Measurements from ENCODE around the gene DNAJC7.

Gene DNAJC7

GRCh38 chr17:41967921-41968578 lies 49.2 kb downstream of the DNAJC7 start:
- no peak for TF ChIP-seq SUZ12 (IDR thresholded peaks at IDR 0.05; ENCODE audit: extremely low read depth, insufficient read depth, insufficient read length)
- TF ChIP-seq ZNF274 (IDR thresholded peaks at IDR 0.05; ENCODE audit: low read depth, low read length) = no peak
- TF ChIP-seq YY1 (IDR thresholded peaks at IDR 0.05; ENCODE audit: insufficient read depth, insufficient read length) = no peak
- DNase-seq (ENCODE audit: low read depth, low spot score) = no peak
- Histone ChIP-seq H3K4me3 (ENCODE audit: insufficient read length, low read depth) (peak overlapping the region; percentile 87), H3K4me1 (ENCODE audit: insufficient read depth, insufficient read length) (peaks cover 7% of the 10 kb centered on the region), H3K9me3 (ENCODE audit: insufficient read depth, low read length) (no peaks in the 10 kb centered on the region), H3K9ac (ENCODE audit: insufficient read length, low read depth) (peak overlapping the region; percentile 88), H3K27me3 (ENCODE audit: insufficient read depth, insufficient read length) (peaks cover 3% of the 10 kb centered on the region), H3K36me3 (ENCODE audit: insufficient read depth, insufficient read length, low read length) (peaks cover 41% of the 10 kb centered on the region)

DNA sequence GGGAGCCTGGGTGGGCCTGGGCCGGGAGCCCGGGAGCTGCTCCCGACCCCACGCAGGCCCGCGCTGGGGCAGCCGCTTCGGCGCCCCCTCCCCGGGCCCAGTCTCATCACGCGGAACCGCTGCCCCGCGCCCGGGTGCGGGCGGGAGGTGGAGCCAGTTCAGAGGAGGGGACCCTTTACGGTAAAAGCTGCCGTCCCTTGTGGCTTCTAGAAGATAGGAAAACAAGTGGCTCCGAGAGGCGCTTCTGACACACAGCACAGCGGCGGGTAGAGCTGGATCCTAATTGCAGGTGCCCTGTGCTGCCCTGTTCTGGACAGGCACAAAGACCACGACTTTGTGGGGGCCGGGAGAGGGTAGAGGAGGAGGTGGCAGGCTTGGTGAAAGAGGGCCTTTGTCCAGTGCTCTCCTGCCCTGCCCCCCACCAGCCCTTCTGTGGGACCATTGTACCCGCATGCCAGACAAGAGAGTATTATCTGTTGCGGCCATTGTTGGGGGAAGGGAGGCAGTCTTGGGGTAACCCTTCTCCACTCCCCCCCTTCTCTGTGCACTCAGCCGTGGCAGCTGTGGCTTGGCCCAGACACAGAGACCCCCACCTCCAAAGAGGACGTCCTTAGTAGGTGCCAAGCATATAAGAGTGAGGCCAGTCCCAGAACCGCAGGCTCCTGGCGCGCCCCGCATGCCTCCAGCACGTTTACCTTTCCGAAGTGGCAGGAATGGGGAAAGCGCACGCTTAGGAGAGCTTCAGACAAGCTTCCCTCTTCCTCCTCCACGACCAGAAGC lies 49.9 kb downstream of the DNAJC7 start:
- Histone ChIP-seq H3K27me3 (ENCODE audit: insufficient read depth, insufficient read length) (peaks cover 3% of the 10 kb centered on the region), H3K4me1 (ENCODE audit: insufficient read depth, insufficient read length) (peaks cover 7% of the 10 kb centered on the region), H3K9me3 (ENCODE audit: insufficient read depth, low read length) (no peaks in the 10 kb centered on the region), H3K9ac (ENCODE audit: insufficient read length, low read depth) (peak overlapping the region; percentile 88), H3K36me3 (ENCODE audit: insufficient read depth, insufficient read length, low read length) (peaks cover 34% of the 10 kb centered on the region), H3K4me3 (ENCODE audit: insufficient read length, low read depth) (peak overlapping the region; percentile 87)
- no peak for TF ChIP-seq YY1 (IDR thresholded peaks at IDR 0.05; ENCODE audit: insufficient read depth, insufficient read length)
- TF ChIP-seq SUZ12 (IDR thresholded peaks at IDR 0.05; ENCODE audit: extremely low read depth, insufficient read depth, insufficient read length) = no peak
- TF ChIP-seq ZNF274 (IDR thresholded peaks at IDR 0.05; ENCODE audit: low read depth, low read length) = no peak
- no peak for DNase-seq (ENCODE audit: low read depth, low spot score)

DNA sequence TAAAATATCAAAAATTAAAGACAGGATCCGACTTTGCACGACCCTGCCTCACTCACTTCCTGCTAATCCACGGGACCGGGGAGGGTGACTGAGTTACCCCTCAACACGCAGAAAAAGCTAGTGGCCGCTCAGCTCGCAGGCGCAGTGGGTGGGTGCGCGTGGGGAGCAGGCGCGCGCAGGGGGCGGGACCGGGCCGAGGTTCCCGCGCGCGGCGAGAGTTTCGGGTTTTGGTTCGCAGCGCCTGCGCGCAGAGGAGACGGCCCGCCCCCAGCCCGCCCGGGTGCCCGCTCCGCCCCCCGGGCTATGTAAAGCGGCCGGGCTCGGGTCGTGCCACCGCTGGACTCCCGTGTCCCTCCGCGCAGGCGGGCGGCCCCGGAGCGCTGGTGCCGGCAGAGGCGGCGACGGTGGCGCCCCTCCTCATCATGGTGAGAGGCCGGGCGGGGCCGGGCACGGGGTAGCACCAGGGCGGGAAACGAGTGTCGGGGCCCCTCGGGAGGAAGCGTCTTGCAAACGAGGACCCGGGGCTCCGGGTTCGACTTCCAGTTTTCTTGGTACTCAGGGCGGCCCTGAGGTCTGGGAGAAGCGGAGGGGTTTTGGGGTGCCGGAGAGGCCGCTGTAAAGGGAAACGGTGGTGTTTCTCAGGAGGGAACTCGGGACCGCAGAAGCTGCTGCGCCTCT lies 50.6 kb downstream of the DNAJC7 start, which contains the start of gene CNP:
Gene CNP (plus strand): TSS at position 333 of the 678 bp plus-strand sequence. CDS start 90 bp downstream, at position 423.
- Histone ChIP-seq H3K36me3 (ENCODE audit: insufficient read depth, insufficient read length, low read length) (peaks cover 27% of the 10 kb centered on the region), H3K9me3 (ENCODE audit: insufficient read depth, low read length) (no peaks in the 10 kb centered on the region), H3K4me3 (ENCODE audit: insufficient read length, low read depth) (peak within 1 kb of the TSS; percentile 87), H3K4me1 (ENCODE audit: insufficient read depth, insufficient read length) (peaks cover 7% of the 10 kb centered on the region), H3K9ac (ENCODE audit: insufficient read length, low read depth) (peak within 1 kb of the TSS; percentile 96), H3K27me3 (ENCODE audit: insufficient read depth, insufficient read length) (peaks cover 3% of the 10 kb centered on the region)
- no peak for DNase-seq (ENCODE audit: low read depth, low spot score)
- no peak for TF ChIP-seq YY1 (IDR thresholded peaks at IDR 0.05; ENCODE audit: insufficient read depth, insufficient read length)
- no peak for TF ChIP-seq ZNF274 (IDR thresholded peaks at IDR 0.05; ENCODE audit: low read depth, low read length)
- TF ChIP-seq SUZ12 (IDR thresholded peaks at IDR 0.05; ENCODE audit: extremely low read depth, insufficient read depth, insufficient read length) = no peak

DNA sequence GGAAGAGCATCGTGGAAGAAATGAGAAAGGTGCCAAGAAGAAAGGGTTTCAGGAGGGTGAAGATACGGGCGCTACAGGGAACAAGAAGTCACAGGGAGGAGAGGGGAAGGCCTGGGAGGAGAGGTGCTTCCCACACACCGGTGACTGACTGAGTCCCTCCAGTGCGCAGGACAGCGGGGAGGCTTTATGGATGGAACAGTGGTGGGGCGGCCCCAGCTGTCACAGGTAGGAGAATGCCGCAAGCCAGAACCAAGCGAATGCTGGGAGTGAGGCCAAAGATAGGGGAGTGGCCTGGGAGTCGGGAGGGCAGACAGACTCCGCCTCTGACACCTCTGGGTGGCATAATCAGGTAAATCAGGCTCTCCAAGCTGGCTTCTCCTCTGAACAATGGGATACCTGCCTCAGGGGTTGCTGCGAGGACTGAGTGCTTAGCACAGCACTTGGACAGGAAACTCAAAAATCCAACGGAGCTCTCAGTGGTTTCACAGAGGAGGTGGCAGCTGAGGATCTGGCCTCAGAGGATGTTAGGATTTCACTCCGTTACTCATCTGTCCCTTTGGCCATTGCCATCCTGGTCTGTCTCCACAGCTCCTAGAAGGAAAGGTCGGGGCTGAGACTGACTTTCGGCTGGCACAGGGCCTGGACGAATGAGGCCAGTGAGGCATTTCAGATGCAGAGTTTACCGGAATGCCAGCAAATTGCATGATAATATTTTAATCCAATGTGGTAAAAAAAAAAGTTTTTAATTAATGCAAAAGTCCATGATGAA lies 51.4 kb downstream of the DNAJC7 start:
- H3K27me3 ChIP-seq (ENCODE audit: insufficient read depth, insufficient read length) = peaks cover 3% of the 10 kb centered on the region
- no peaks in the 10 kb centered on the region for H3K9me3 ChIP-seq (ENCODE audit: insufficient read depth, low read length)
- peaks cover 23% of the 10 kb centered on the region for H3K36me3 ChIP-seq (ENCODE audit: insufficient read depth, insufficient read length, low read length)
- H3K4me3 ChIP-seq (ENCODE audit: insufficient read length, low read depth) = peak overlapping the region; percentile 87
- H3K9ac ChIP-seq (ENCODE audit: insufficient read length, low read depth) = peak overlapping the region; percentile 96
- H3K4me1 ChIP-seq (ENCODE audit: insufficient read depth, insufficient read length) = peaks cover 7% of the 10 kb centered on the region
- TF ChIP-seq SUZ12 (IDR thresholded peaks at IDR 0.05; ENCODE audit: extremely low read depth, insufficient read depth, insufficient read length) = no peak
- no peak for TF ChIP-seq ZNF274 (IDR thresholded peaks at IDR 0.05; ENCODE audit: low read depth, low read length)
- no peak for TF ChIP-seq YY1 (IDR thresholded peaks at IDR 0.05; ENCODE audit: insufficient read depth, insufficient read length)
- DNase-seq (ENCODE audit: low read depth, low spot score) = no peak

- TF ChIP-seq SUZ12 (IDR thresholded peaks at IDR 0.05; ENCODE audit: extremely low read depth, insufficient read depth, insufficient read length) (no peak), ZNF274 (IDR thresholded peaks at IDR 0.05; ENCODE audit: low read depth, low read length) (no peak), YY1 (IDR thresholded peaks at IDR 0.05; ENCODE audit: insufficient read depth, insufficient read length) (no peak)
- Histone ChIP-seq H3K27me3 (ENCODE audit: insufficient read depth, insufficient read length) (peaks cover 3% of the 10 kb centered on the region), H3K9me3 (ENCODE audit: insufficient read depth, low read length) (no peaks in the 10 kb centered on the region), H3K36me3 (ENCODE audit: insufficient read depth, insufficient read length, low read length) (peaks cover 5% of the 10 kb centered on the region), H3K9ac (ENCODE audit: insufficient read length, low read depth) (peak overlapping the region; percentile 72), H3K4me3 (ENCODE audit: insufficient read length, low read depth) (no peak overlapping the region), H3K4me1 (ENCODE audit: insufficient read depth, insufficient read length) (peaks cover 23% of the 10 kb centered on the region)
- DNase-seq (ENCODE audit: low read depth, low spot score) = no peak
Observed at GRCh38 chr17:41962768-41963434, 54.3 kb downstream of the DNAJC7 start.

- no peak for DNase-seq (ENCODE audit: low read depth, low spot score)
- H3K9me3 ChIP-seq (ENCODE audit: insufficient read depth, low read length) = no peaks in the 10 kb centered on the region
- TF ChIP-seq YY1 (IDR thresholded peaks at IDR 0.05; ENCODE audit: insufficient read depth, insufficient read length) = no peak
- TF ChIP-seq SUZ12 (IDR thresholded peaks at IDR 0.05; ENCODE audit: extremely low read depth, insufficient read depth, insufficient read length) = no peak
- no peak for TF ChIP-seq ZNF274 (IDR thresholded peaks at IDR 0.05; ENCODE audit: low read depth, low read length)
- peak overlapping the region; percentile 72 for H3K9ac ChIP-seq (ENCODE audit: insufficient read length, low read depth)
- H3K4me1 ChIP-seq (ENCODE audit: insufficient read depth, insufficient read length) = peaks cover 18% of the 10 kb centered on the region
- peaks cover 3% of the 10 kb centered on the region for H3K27me3 ChIP-seq (ENCODE audit: insufficient read depth, insufficient read length)
- H3K4me3 ChIP-seq (ENCODE audit: insufficient read length, low read depth) = no peak overlapping the region
- no peaks in the 10 kb centered on the region for H3K36me3 ChIP-seq (ENCODE audit: insufficient read depth, insufficient read length, low read length)
Observed at GRCh38 chr17:41962111-41962510, 55.1 kb downstream of the DNAJC7 start.

All from NT2/D1 (cell line).